HepG2 (cell line): Measurements from ENCODE around the gene RALBP1. TPM values are rescaled to one million over a fixed set of nuclear protein-coding genes. Genes with fewer than 3 reads are reported as not detected.

Experiments
- ATAC-seq: fragments of 200-7000 bp; cut with Tn5 transposase; 3 replicates; pipeline ENCODE4 v1.9.1; 2020; ENCODE audit warnings: mild to moderate bottlenecking, moderate library complexity
- BruUV-seq: library from RNA; stranded (reverse); fragments of 400-500 nt; replicated peaks from 2 replicates; lab custom pipeline; 2021; lab: Mats Ljungman, UMichigan
- CTCF ChIA-PET: fragments of 300-600 bp; formaldehyde crosslinking; extraction: SDS; loops from one replicate; lab custom pipeline; 2021; ENCODE audit warnings: low total read pairs, inconsistent platforms, low intra/inter-chr PET ratio; lab: Yijun Ruan, JAX
- POLR2A ChIA-PET: fragments of 350-600 bp; sonication (Branson Sonifier 250); formaldehyde crosslinking; loops from one replicate; lab custom pipeline; 2020; ENCODE audit warnings: antibody characterized with exemption, inconsistent platforms; lab: Yijun Ruan, JAX
- DNase-seq: peaks from one replicate; pipeline ENCODE4 v3.0.0-alpha.2; 2015; ENCODE audit warnings: low spot score
- FAIRE-seq: peaks from 3 replicates; lab custom pipeline; 2011; peaks lifted over from hg19 to GRCh38; lab: Jason Lieb, UNC
- H2AFZ ChIP-seq: one replicate; pipeline ENCODE4 v1.6.1; 2011; ENCODE audit warnings: low read length, inconsistent platforms
- H3K27ac ChIP-seq: fragments of 300-600 bp; 3 replicates; pipeline ENCODE4 v1.8.0; 2011; ENCODE audit warnings: mixed run types, mild to moderate bottlenecking, mixed read lengths, low read length, inconsistent platforms; ENCODE audit not compliant: insufficient read depth; ENCODE audit errors: extremely low read length
- H3K27me3 ChIP-seq, 2 experiments: fragments of 200-600 bp in 1 of 2; 2 replicates in 1 of 2; 3 replicates in 1 of 2; pipeline versions ENCODE4 v1.6.0 to v1.8.0; 2011; ENCODE audit warnings: low read length in 2 of 2, mild to moderate bottlenecking in 2 of 2, moderate library complexity in 2 of 2, inconsistent platforms in 1 of 2; ENCODE audit not compliant: insufficient read depth in 2 of 2, control insufficient read depth in 1 of 2
- H3K36me3 ChIP-seq, 2 experiments: fragments of 200-600 bp in 1 of 2; replicated peaks in 1 of 2; 2 replicates in 1 of 2; 3 replicates in 1 of 2; pipeline versions ENCODE4 v1.5.1 to v1.8.0; 2011; ENCODE audit warnings: low read length in 2 of 2, inconsistent platforms in 1 of 2; ENCODE audit not compliant: insufficient read depth in 2 of 2, control insufficient read depth in 1 of 2
- H3K4me1 ChIP-seq: 2 replicates; pipeline ENCODE4 v1.5.1; 2012; ENCODE audit warnings: low read length, inconsistent platforms; ENCODE audit not compliant: insufficient read depth
- H3K4me2 ChIP-seq: 2 replicates; pipeline ENCODE4 v1.6.0; 2011; ENCODE audit warnings: low read depth, low read length, inconsistent platforms
- H3K4me3 ChIP-seq, 3 experiments: fragments of 200-600 bp in 1 of 3; sonication (generic), shearing (Covaris generic) in 1 of 3; replicated peaks in 1 of 3; 2 replicates each; pipeline ENCODE4 v1.5.1; 2011 to 2016; ENCODE audit warnings: low read length in 3 of 3, inconsistent platforms in 2 of 3, low read depth in 2 of 3, mild to moderate bottlenecking in 2 of 3, control low read depth in 1 of 3, mixed read lengths in 1 of 3; ENCODE audit not compliant: insufficient read depth in 1 of 3
- H3K79me2 ChIP-seq: one replicate; pipeline ENCODE4 v1.6.1; 2011; ENCODE audit warnings: low read length, inconsistent platforms; ENCODE audit not compliant: insufficient read depth
- H3K9ac ChIP-seq: 2 replicates; pipeline ENCODE4 v1.6.0; 2011; ENCODE audit warnings: mild to moderate bottlenecking, low read depth, low read length, inconsistent platforms; ENCODE audit not compliant: insufficient read depth
- H3K9me3 ChIP-seq: 2 replicates; pipeline ENCODE4 v1.5.1; 2012; ENCODE audit warnings: mild to moderate bottlenecking, low read length
- H4K20me1 ChIP-seq: 2 replicates; pipeline ENCODE4 v1.6.0; 2011; ENCODE audit warnings: inconsistent platforms, mild to moderate bottlenecking, low read length, moderate library complexity; ENCODE audit not compliant: insufficient read depth
- HOXA7 ChIP-seq: sonication (generic); formaldehyde crosslinking; IDR thresholded peaks from 2 replicates; pipeline ENCODE4 v1.8.1; 2022; ENCODE audit warnings: mild to moderate bottlenecking, missing genetic modification reagents, moderate library complexity
- MNT ChIP-seq: fragments of 450-650 bp; IDR thresholded peaks from 2 replicates; pipeline ENCODE4 v1.6.1; 2016
- ZBTB38 ChIP-seq: sonication (generic); formaldehyde crosslinking; IDR thresholded peaks from 2 replicates; pipeline ENCODE4 v1.5.1; 2020; ENCODE audit warnings: mild to moderate bottlenecking, missing genetic modification reagents
- ZNF713 ChIP-seq: sonication (generic); formaldehyde crosslinking; IDR thresholded peaks from 2 replicates; pipeline ENCODE4 v1.4.0; 2020; ENCODE audit warnings: mild to moderate bottlenecking, missing genetic modification reagents
- WGBS: methylation state at CpG from one replicate; pipeline ENCODE4 v1.1.6; 2017; ENCODE audit warnings: low lambda C conversion rate; 5-methylcytosine and 5-hydroxymethylcytosine counted together
- in situ Hi-C: cut with HindIII; loops from 2 replicates; pipeline ENCODE4 v1.10.0; 2017; ENCODE audit warnings: low pct_unique_long_range_greater_than_20kb; ENCODE audit not compliant: extremely low pct_ligation_motif_present
- intact Hi-C: fragments of 100-400 bp; cut with micrococcal nuclease; formaldehyde crosslinking; loops from one replicate; pipeline ENCODE4 v1.10.0; 2022; ENCODE audit not compliant: unreplicated experiment
- polyA plus RNA-seq, 8 experiments: library from polyadenylated mRNA; depleted of rRNA in 3 of 8; stranded (reverse) in 7 of 8; unstranded in 1 of 8; fragments of >200 nt; fragmentation: Illumina TruSeq in 4 of 8; extraction: Trizol in 4 of 8; gene quantifications; 2 replicates each; pipeline versions ENCODE4 v1.2.1 to v1.2.3, GENCODE V29; 2011 to 2016; ENCODE audit warnings: low read depth in 4 of 8, missing spikeins in 1 of 8, mixed read lengths in 1 of 8; ENCODE audit not compliant: insufficient read depth in 1 of 8
- total RNA-seq, 5 experiments: library from RNA; depleted of rRNA; stranded (reverse); fragments of >200 nt; fragmentation: Illumina TruSeq; extraction: Trizol; gene quantifications; 2 replicates each; pipeline ENCODE4 v1.2.3, GENCODE V29; 2016; ENCODE audit warnings: low read depth in 1 of 5

The RALBP1 gene
- total and polyA plus RNA-seq, 2 of the 13 experiments (the other 11 are each of a cell fraction or from before 2014, with no cell fraction given) = 24.5 to 33.1 TPM

- 92% methylated on average over 8 of the region's 8 CpGs for WGBS
- intact Hi-C loops (no loop called here), in situ Hi-C loops (no loop called here)
- FAIRE-seq (no peak), ATAC-seq (no peak), DNase-seq (no peak)
- Histone ChIP-seq H3K4me1 (peaks cover 49% of the 10 kb centered on the region), H3K27ac (peak overlapping the region; percentile 32), H3K4me2 (no peak overlapping the region), H3K9me3 (no peaks in the 10 kb centered on the region), H4K20me1 (no peaks in the 10 kb centered on the region), H2AFZ (no peak overlapping the region), H3K4me3 (no peak overlapping the region), H3K27me3 (no peaks in the 10 kb centered on the region), H3K79me2 (no peaks in the 10 kb centered on the region), H3K36me3 (peaks cover 1 to 5% of the 10 kb centered on the region in 2 experiments; a peak in 3 of 5 replicates), H3K9ac (no peak overlapping the region)
- POLR2A ChIA-PET = no interaction called here
- no TSS peak for BruUV-seq
- CTCF ChIA-PET = no interaction called here
- TF ChIP-seq HOXA7 = no peak
- TF ChIP-seq ZBTB38 (CRISPR knock-in tag) = 0 out of 2 replicates have a peak, but pooled peaks have one; percentile 17
- TF ChIP-seq, all 625 proteins: peak for 1
These were observed 64.6 kb downstream of the RALBP1 start for GRCh38 chr18:9539938-9540337.

GRCh38 chr18:9542924-9543323, 67.6 kb downstream of the RALBP1 start:
- Histone ChIP-seq H3K4me1 (peaks cover 26% of the 10 kb centered on the region), H3K27ac (no peak overlapping the region), H3K27me3 (no peaks in the 10 kb centered on the region), H4K20me1 (no peaks in the 10 kb centered on the region), H3K4me3 (no peak overlapping the region), H3K9ac (no peak overlapping the region), H3K36me3 (peaks cover 6 to 22% of the 10 kb centered on the region in 2 experiments), H3K79me2 (no peaks in the 10 kb centered on the region), H3K4me2 (no peak overlapping the region), H3K9me3 (no peaks in the 10 kb centered on the region), H2AFZ (no peak overlapping the region)
- no peak for TF ChIP-seq ZNF713 (CRISPR knock-in tag)
- peak; percentile 67 for TF ChIP-seq MNT
- 76% methylated on average over 4 of the region's 4 CpGs for WGBS
- ChIA-PET POLR2A (no interaction called here), CTCF (no interaction called here)
- BruUV-seq = no TSS peak
- DNase-seq (no peak), FAIRE-seq (no peak), ATAC-seq (no peak)
- intact Hi-C loops = no loop called here
- in situ Hi-C loops = no loop called here
